SK-N-MC (cell line): Measurements from ENCODE around the gene TRIP12.

Experiments
- EZH2 ChIP-seq: fragments of 200-600 bp; sonication (generic); IDR thresholded peaks from one replicate; pipeline ENCODE4 v1.6.1; 2017; ENCODE audit warnings: antibody characterized with exemption
- FOXP2 ChIP-seq: optimal IDR thresholded peaks from 2 replicates; pipeline ENCODE3; 2011; ENCODE audit warnings: mild to moderate bottlenecking, moderate library complexity; ENCODE audit not compliant: insufficient read depth; ENCODE audit errors: extremely low read length, control extremely low read depth
- POLR2AphosphoS5 ChIP-seq: IDR thresholded peaks from 2 replicates; pipeline ENCODE4 v1.6.1; 2012; ENCODE audit warnings: mild to moderate bottlenecking, low read depth, low read length, borderline replicate concordance

GRCh38 chr2:229873123-229873581 is 48.7 kb downstream of the TRIP12 start:
- TF ChIP-seq POLR2AphosphoS5 = no peak
- TF ChIP-seq EZH2 = no peak
- TF ChIP-seq FOXP2 = no peak
